SK-N-SH treated with all-trans-retinoic acid at 6 μM for 48 hours (cell line): ENCODE results near the gene ARSK.

Experiments used
- ATAC-seq: fragments of 200-7000 bp; cut with Tn5 transposase; 3 replicates; pipeline ENCODE4 v1.9.1; 2020; ENCODE audit warnings: mild to moderate bottlenecking, moderate library complexity
- ARNTL ChIP-seq: fragments of 450-650 bp; formaldehyde crosslinking; IDR thresholded peaks from 2 replicates; pipeline ENCODE4 v1.5.0; 2020; ENCODE audit warnings: low read depth, mild to moderate bottlenecking, moderate library complexity, borderline replicate concordance
- BACH2 ChIP-seq: fragments of 250-450 bp; sonication (Bioruptor Pico); IDR thresholded peaks from 2 replicates; pipeline ENCODE4 v1.9.0; 2021; ENCODE audit warnings: mild to moderate bottlenecking, borderline replicate concordance
- CREB5 ChIP-seq: fragments of 250-450 bp; sonication (Bioruptor Pico); IDR thresholded peaks from 2 replicates; pipeline ENCODE4 v1.5.1; 2020; ENCODE audit warnings: low read depth, mild to moderate bottlenecking, moderate library complexity
- CSDC2 ChIP-seq: fragments of 250-450 bp; sonication (Bioruptor Pico); IDR thresholded peaks from 2 replicates; pipeline ENCODE4 v1.5.0; 2020; ENCODE audit warnings: mild to moderate bottlenecking, moderate library complexity
- ESRRG ChIP-seq: fragments of 250-450 bp; sonication (Bioruptor Pico); IDR thresholded peaks from 2 replicates; pipeline ENCODE4 v1.6.1; 2021; ENCODE audit warnings: mild to moderate bottlenecking
- GLIS3 ChIP-seq: fragments of 250-450 bp; sonication (Bioruptor Pico); IDR thresholded peaks from 2 replicates; pipeline ENCODE4 v1.5.0; 2020; ENCODE audit warnings: mild to moderate bottlenecking, moderate library complexity
- ISL1 ChIP-seq: fragments of 250-450 bp; sonication (Bioruptor Pico); IDR thresholded peaks from 2 replicates; pipeline ENCODE4 v2.1.2; 2022; ENCODE audit warnings: mild to moderate bottlenecking, moderate library complexity
- OSR1 ChIP-seq: fragments of 250-450 bp; sonication (Bioruptor Pico); IDR thresholded peaks from 2 replicates; pipeline ENCODE4 v1.8.0; 2022; ENCODE audit warnings: moderate library complexity, mild to moderate bottlenecking, inconsistent platforms
- PATZ1 ChIP-seq: fragments of 250-450 bp; sonication (Bioruptor Pico); IDR thresholded peaks from 2 replicates; pipeline ENCODE4 v1.8.0; 2020; ENCODE audit warnings: mild to moderate bottlenecking, moderate library complexity, borderline replicate concordance
- RARB ChIP-seq: fragments of 250-450 bp; sonication (Bioruptor Pico); IDR thresholded peaks from 2 replicates; pipeline ENCODE4 v1.8.0; 2021; ENCODE audit warnings: mild to moderate bottlenecking, moderate library complexity
- SNAI2 ChIP-seq: fragments of 250-450 bp; sonication (Bioruptor Pico); IDR thresholded peaks from 2 replicates; pipeline ENCODE4 v1.5.0; 2020; ENCODE audit warnings: mild to moderate bottlenecking, moderate library complexity
- TCF4 ChIP-seq: fragments of 250-450 bp; sonication (Bioruptor Pico); IDR thresholded peaks from 2 replicates; pipeline ENCODE4 v1.8.0; 2021; ENCODE audit warnings: mild to moderate bottlenecking, moderate library complexity, borderline replicate concordance
- ZFP3 ChIP-seq: fragments of 250-450 bp; sonication (Bioruptor Pico); IDR thresholded peaks from 2 replicates; pipeline ENCODE4 v1.5.0; 2020; ENCODE audit warnings: mild to moderate bottlenecking, moderate library complexity
- ZFP30 ChIP-seq: fragments of 450-650 bp; formaldehyde crosslinking; IDR thresholded peaks from 2 replicates; pipeline ENCODE4 v1.5.0; 2022; ENCODE audit warnings: mild to moderate bottlenecking, moderate library complexity
- ZNF565 ChIP-seq: fragments of 450-650 bp; formaldehyde crosslinking; conservative IDR thresholded peaks from 2 replicates; pipeline ENCODE4 v1.5.0; 2020; ENCODE audit warnings: low read depth, mild to moderate bottlenecking, moderate library complexity
- ZNF70 ChIP-seq: fragments of 450-650 bp; formaldehyde crosslinking; IDR thresholded peaks from 2 replicates; pipeline ENCODE4 v1.5.0; 2020; ENCODE audit warnings: mild to moderate bottlenecking, moderate library complexity
- ZNF8 ChIP-seq: fragments of 450-650 bp; formaldehyde crosslinking; IDR thresholded peaks from 2 replicates; pipeline ENCODE4 v1.5.0; 2020; ENCODE audit warnings: mild to moderate bottlenecking, moderate library complexity
- TF ChIP-seq, protein P1 (sequence below): fragments of 250-450 bp; sonication (Bioruptor Pico); IDR thresholded peaks from 2 replicates; pipeline ENCODE4 v1.5.0; 2020; ENCODE audit warnings: mild to moderate bottlenecking, moderate library complexity
- TF ChIP-seq, protein P2 (sequence below): fragments of 250-450 bp; sonication (Bioruptor Pico); IDR thresholded peaks from 2 replicates; pipeline ENCODE4 v1.8.0; 2021; ENCODE audit warnings: low read depth, mild to moderate bottlenecking, moderate library complexity, borderline replicate concordance
- TF ChIP-seq, protein P3 (sequence below): fragments of 250-450 bp; sonication (Bioruptor Pico); IDR thresholded peaks from 2 replicates; pipeline ENCODE4 v1.5.1; 2021; ENCODE audit warnings: mild to moderate bottlenecking, moderate library complexity

ARSK gene

GRCh38 chr5:95613514-95613913, 58.6 kb downstream of the ARSK start:
- no peak for ATAC-seq
- TF ChIP-seq ESRRG (CRISPR knock-in tag) (no peak), ZNF565 (CRISPR knock-in tag) (no peak), TCF4 (no peak), ZFP30 (CRISPR knock-in tag) (no peak), RARB (CRISPR knock-in tag) (no peak), OSR1 (CRISPR knock-in tag) (no peak), CREB5 (no peak), SNAI2 (CRISPR knock-in tag) (no peak), ISL1 (CRISPR knock-in tag) (no peak), CSDC2 (no peak), ZNF8 (CRISPR knock-in tag) (no peak), PATZ1 (CRISPR knock-in tag) (no peak), ZNF70 (CRISPR knock-in tag) (no peak), GLIS3 (CRISPR knock-in tag) (no peak)
- TF ChIP-seq, protein P1, sequence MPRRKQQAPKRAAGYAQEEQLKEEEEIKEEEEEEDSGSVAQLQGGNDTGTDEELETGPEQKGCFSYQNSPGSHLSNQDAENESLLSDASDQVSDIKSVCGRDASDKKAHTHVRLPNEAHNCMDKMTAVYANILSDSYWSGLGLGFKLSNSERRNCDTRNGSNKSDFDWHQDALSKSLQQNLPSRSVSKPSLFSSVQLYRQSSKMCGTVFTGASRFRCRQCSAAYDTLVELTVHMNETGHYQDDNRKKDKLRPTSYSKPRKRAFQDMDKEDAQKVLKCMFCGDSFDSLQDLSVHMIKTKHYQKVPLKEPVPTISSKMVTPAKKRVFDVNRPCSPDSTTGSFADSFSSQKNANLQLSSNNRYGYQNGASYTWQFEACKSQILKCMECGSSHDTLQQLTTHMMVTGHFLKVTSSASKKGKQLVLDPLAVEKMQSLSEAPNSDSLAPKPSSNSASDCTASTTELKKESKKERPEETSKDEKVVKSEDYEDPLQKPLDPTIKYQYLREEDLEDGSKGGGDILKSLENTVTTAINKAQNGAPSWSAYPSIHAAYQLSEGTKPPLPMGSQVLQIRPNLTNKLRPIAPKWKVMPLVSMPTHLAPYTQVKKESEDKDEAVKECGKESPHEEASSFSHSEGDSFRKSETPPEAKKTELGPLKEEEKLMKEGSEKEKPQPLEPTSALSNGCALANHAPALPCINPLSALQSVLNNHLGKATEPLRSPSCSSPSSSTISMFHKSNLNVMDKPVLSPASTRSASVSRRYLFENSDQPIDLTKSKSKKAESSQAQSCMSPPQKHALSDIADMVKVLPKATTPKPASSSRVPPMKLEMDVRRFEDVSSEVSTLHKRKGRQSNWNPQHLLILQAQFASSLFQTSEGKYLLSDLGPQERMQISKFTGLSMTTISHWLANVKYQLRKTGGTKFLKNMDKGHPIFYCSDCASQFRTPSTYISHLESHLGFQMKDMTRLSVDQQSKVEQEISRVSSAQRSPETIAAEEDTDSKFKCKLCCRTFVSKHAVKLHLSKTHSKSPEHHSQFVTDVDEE (CRISPR knock-in tag) = no peak
- TF ChIP-seq, protein P2, sequence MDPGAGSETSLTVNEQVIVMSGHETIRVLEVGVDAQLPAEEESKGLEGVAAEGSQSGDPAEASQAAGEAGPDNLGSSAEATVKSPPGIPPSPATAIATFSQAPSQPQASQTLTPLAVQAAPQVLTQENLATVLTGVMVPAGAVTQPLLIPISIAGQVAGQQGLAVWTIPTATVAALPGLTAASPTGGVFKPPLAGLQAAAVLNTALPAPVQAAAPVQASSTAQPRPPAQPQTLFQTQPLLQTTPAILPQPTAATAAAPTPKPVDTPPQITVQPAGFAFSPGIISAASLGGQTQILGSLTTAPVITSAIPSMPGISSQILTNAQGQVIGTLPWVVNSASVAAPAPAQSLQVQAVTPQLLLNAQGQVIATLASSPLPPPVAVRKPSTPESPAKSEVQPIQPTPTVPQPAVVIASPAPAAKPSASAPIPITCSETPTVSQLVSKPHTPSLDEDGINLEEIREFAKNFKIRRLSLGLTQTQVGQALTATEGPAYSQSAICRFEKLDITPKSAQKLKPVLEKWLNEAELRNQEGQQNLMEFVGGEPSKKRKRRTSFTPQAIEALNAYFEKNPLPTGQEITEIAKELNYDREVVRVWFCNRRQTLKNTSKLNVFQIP (CRISPR knock-in tag) = no peak
- TF ChIP-seq, protein P3, sequence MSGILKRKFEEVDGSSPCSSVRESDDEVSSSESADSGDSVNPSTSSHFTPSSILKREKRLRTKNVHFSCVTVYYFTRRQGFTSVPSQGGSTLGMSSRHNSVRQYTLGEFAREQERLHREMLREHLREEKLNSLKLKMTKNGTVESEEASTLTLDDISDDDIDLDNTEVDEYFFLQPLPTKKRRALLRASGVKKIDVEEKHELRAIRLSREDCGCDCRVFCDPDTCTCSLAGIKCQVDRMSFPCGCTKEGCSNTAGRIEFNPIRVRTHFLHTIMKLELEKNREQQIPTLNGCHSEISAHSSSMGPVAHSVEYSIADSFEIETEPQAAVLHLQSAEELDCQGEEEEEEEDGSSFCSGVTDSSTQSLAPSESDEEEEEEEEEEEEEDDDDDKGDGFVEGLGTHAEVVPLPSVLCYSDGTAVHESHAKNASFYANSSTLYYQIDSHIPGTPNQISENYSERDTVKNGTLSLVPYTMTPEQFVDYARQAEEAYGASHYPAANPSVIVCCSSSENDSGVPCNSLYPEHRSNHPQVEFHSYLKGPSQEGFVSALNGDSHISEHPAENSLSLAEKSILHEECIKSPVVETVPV (CRISPR knock-in tag) = no peak

DNA sequence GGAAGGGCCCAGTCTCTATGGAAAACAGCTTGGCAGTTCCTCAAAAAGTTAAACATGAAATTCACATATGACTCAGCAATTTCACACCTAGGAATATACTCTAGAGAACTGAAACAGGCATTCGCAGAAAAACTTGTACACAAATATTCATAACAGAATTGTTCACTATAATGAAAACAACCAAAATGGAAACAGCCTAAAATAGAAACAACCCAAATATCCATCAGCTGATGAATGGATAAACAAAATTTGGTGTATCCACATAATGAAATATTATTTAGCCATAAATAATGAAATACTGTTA, 60.2 kb downstream of the ARSK start:
- no peak for ATAC-seq
- TF ChIP-seq BACH2 (CRISPR knock-in tag) (no peak), ZNF8 (CRISPR knock-in tag) (no peak), PATZ1 (CRISPR knock-in tag) (no peak), CREB5 (no peak), ZFP3 (CRISPR knock-in tag) (no peak), ZNF70 (CRISPR knock-in tag) (no peak), ARNTL (CRISPR knock-in tag) (no peak), ISL1 (CRISPR knock-in tag) (no peak)
- TF ChIP-seq, all 23 proteins: peak for 0
